ENCODE results near the gene KSR2. TPM values are rescaled to one million over a fixed set of nuclear protein-coding genes. Genes with fewer than 3 reads are reported as not detected.

KSR2 gene
- total and polyA plus RNA-seq, 10 of the 15 experiments (the other 5 are each of a cell fraction or from before 2014, with no cell fraction given) = under 0.01 to 1.5 (median 0.01) TPM; not detected in 3

DNA sequence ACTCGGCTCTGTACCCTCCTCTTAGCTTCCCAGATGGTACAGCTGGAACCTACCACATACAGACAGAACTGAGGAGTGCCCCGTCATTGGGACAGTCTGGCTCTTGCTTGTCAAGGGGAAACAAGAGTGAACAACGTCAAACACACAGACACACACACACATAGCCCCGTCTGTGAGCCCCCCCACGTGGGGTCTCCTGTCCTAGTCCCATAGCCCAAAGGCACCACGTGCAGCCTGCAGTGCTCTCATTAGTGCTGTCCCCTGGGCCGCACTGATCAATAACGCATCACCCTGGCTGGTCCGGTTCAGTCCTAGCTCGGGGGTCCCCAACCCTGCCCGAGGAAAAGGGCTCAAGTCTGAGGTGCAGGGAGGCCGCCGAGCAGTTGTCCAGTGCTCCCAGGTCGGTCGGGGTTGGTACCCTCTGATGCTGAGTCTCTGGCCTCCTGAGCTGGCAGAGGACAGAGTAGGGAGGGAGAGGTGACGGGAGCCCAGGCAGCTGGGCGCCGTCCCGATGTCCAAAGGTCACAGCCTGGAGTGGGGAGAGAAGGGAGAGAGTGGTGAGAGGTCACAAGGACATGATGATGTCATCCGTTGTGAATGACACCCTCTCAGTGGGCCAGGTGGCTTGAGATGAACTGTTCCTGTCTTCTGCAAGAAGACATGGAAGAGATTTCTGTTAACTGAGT is 502.0 kb downstream of the KSR2 start:
- BruUV-seq (replicated peaks) = no TSS peak
- DNase-seq (ENCODE audit: low read depth, low spot score) = no peak
- no peaks in the 10 kb centered on the region for H3K36me3 ChIP-seq (ENCODE audit: control insufficient read depth in 2 of 2, insufficient read depth in 2 of 2, low read length in 1 of 2)
- ATAC-seq = no peak
- no peaks in the 10 kb centered on the region for H3K79me2 ChIP-seq (ENCODE audit: control insufficient read depth, insufficient read depth, low read length)
- intact Hi-C loops (cut with micrococcal nuclease; ENCODE audit: unreplicated experiment) (no loop called here), in situ Hi-C loops (cut with MboI) (no loop called here)
- H2AFZ ChIP-seq (ENCODE audit: control insufficient read depth, low read depth, low read length) = no peak overlapping the region
- WGBS (ENCODE audit: insufficient coverage, insufficient replicate concordance, low lambda C conversion rate, missing lambda C conversion rate) = 16% methylated on average over 20 of the region's 20 CpGs
- H3K9me3 ChIP-seq (replicated peaks; ENCODE audit: control insufficient read depth, insufficient read depth, low read length) = no peaks in the 10 kb centered on the region
- H3K4me3 ChIP-seq = no peak overlapping the region
- ChIA-PET POLR2A (no interaction called here), CTCF (no interaction called here), SMC1A (ENCODE audit: uncharacterized antibody, unreplicated experiment) (no interaction called here), RAD21 (ENCODE audit: unreplicated experiment) (no interaction called here)
- no peak overlapping the region for H3K4me2 ChIP-seq (ENCODE audit: control insufficient read depth, insufficient read depth)
- FAIRE-seq = no peak
- H3K4me1 ChIP-seq (ENCODE audit: control insufficient read depth, insufficient read depth, low read length) = no peaks in the 10 kb centered on the region
- no peaks in the 10 kb centered on the region for H4K20me1 ChIP-seq (ENCODE audit: control insufficient read depth, insufficient read depth)
- H3K27me3 ChIP-seq (replicated peaks in 1 of 2; ENCODE audit: control insufficient read depth in 2 of 2, insufficient read depth in 2 of 2, low read length in 1 of 2) = no peaks in the 10 kb centered on the region
- H3K9ac ChIP-seq (ENCODE audit: control insufficient read depth, insufficient read depth, low read length) = no peak overlapping the region
- no peak overlapping the region for H3K27ac ChIP-seq (ENCODE audit: control insufficient read depth, insufficient read depth)
- TF ChIP-seq GATAD2B (conservative IDR thresholded peaks at IDR 0.05; ENCODE audit: low read depth) (no peak), ESRRA (IDR thresholded peaks at IDR 0.05; ENCODE audit: low read length) (no peak), POLR2A (IDR thresholded peaks at IDR 0.05; ENCODE audit: low read depth, low read length) (no peak), RBBP5 (conservative IDR thresholded peaks at IDR 0.05) (no peak), MLLT1 (IDR thresholded peaks at IDR 0.05) (no peak), GABPA (IDR thresholded peaks at IDR 0.05; ENCODE audit: low read depth) (no peak), BACH1 (IDR thresholded peaks at IDR 0.05; ENCODE audit: borderline replicate concordance) (no peak), POLR2AphosphoS5 (IDR thresholded peaks at IDR 0.05; ENCODE audit: low read length) (no peak), ATF7 (IDR thresholded peaks at IDR 0.05; ENCODE audit: low read depth) (no peak), JUNB (IDR thresholded peaks at IDR 0.05) (no peak), PML (IDR thresholded peaks at IDR 0.05; ENCODE audit: low read length) (no peak)
- TF ChIP-seq, protein P1, sequence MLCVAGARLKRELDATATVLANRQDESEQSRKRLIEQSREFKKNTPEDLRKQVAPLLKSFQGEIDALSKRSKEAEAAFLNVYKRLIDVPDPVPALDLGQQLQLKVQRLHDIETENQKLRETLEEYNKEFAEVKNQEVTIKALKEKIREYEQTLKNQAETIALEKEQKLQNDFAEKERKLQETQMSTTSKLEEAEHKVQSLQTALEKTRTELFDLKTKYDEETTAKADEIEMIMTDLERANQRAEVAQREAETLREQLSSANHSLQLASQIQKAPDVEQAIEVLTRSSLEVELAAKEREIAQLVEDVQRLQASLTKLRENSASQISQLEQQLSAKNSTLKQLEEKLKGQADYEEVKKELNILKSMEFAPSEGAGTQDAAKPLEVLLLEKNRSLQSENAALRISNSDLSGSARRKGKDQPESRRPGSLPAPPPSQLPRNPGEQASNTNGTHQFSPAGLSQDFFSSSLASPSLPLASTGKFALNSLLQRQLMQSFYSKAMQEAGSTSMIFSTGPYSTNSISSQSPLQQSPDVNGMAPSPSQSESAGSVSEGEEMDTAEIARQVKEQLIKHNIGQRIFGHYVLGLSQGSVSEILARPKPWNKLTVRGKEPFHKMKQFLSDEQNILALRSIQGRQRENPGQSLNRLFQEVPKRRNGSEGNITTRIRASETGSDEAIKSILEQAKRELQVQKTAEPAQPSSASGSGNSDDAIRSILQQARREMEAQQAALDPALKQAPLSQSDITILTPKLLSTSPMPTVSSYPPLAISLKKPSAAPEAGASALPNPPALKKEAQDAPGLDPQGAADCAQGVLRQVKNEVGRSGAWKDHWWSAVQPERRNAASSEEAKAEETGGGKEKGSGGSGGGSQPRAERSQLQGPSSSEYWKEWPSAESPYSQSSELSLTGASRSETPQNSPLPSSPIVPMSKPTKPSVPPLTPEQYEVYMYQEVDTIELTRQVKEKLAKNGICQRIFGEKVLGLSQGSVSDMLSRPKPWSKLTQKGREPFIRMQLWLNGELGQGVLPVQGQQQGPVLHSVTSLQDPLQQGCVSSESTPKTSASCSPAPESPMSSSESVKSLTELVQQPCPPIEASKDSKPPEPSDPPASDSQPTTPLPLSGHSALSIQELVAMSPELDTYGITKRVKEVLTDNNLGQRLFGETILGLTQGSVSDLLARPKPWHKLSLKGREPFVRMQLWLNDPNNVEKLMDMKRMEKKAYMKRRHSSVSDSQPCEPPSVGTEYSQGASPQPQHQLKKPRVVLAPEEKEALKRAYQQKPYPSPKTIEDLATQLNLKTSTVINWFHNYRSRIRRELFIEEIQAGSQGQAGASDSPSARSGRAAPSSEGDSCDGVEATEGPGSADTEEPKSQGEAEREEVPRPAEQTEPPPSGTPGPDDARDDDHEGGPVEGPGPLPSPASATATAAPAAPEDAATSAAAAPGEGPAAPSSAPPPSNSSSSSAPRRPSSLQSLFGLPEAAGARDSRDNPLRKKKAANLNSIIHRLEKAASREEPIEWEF (IDR thresholded peaks at IDR 0.05; ENCODE audit: insufficient replicate concordance, low read depth, low read length) = no peak
- TF ChIP-seq, protein P2, sequence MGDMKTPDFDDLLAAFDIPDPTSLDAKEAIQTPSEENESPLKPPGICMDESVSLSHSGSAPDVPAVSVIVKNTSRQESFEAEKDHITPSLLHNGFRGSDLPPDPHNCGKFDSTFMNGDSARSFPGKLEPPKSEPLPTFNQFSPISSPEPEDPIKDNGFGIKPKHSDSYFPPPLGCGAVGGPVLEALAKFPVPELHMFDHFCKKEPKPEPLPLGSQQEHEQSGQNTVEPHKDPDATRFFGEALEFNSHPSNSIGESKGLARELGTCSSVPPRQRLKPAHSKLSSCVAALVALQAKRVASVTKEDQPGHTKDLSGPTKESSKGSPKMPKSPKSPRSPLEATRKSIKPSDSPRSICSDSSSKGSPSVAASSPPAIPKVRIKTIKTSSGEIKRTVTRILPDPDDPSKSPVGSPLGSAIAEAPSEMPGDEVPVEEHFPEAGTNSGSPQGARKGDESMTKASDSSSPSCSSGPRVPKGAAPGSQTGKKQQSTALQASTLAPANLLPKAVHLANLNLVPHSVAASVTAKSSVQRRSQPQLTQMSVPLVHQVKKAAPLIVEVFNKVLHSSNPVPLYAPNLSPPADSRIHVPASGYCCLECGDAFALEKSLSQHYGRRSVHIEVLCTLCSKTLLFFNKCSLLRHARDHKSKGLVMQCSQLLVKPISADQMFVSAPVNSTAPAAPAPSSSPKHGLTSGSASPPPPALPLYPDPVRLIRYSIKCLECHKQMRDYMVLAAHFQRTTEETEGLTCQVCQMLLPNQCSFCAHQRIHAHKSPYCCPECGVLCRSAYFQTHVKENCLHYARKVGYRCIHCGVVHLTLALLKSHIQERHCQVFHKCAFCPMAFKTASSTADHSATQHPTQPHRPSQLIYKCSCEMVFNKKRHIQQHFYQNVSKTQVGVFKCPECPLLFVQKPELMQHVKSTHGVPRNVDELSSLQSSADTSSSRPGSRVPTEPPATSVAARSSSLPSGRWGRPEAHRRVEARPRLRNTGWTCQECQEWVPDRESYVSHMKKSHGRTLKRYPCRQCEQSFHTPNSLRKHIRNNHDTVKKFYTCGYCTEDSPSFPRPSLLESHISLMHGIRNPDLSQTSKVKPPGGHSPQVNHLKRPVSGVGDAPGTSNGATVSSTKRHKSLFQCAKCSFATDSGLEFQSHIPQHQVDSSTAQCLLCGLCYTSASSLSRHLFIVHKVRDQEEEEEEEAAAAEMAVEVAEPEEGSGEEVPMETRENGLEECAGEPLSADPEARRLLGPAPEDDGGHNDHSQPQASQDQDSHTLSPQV (IDR thresholded peaks at IDR 0.05) = no peak

Data from GM12878 (cell line).